Caco-2 (cell line): Measurements from ENCODE around the gene HLA-DOB. TPM values are rescaled to one million over a fixed set of nuclear protein-coding genes. Genes with fewer than 3 reads are reported as not detected.

Experiments
- BruUV-seq: library from RNA; stranded (reverse); fragments of 400-500 nt; replicated peaks from 2 replicates; lab custom pipeline; 2021; lab: Mats Ljungman, UMichigan
- CTCF ChIA-PET: fragments of 300-600 bp; sonication (Branson Sonifier 250); formaldehyde crosslinking; loops from one replicate; lab custom pipeline; 2022; ENCODE audit warnings: antibody characterized with exemption; lab: Charles Lee
- POLR2A ChIA-PET: fragments of 300-600 bp; sonication (Branson Sonifier 250); formaldehyde crosslinking; loops from one replicate; lab custom pipeline; 2022; ENCODE audit warnings: antibody characterized with exemption; lab: Charles Lee
- DNase-seq, 2 experiments: peaks; one replicate each; pipeline versions ENCODE4 v3.0.0 to v3.0.0-alpha.2; 2020 to 2022
- H3K27me3 ChIP-seq: replicated peaks from 2 replicates; pipeline ENCODE4 v1.6.0; 2011; ENCODE audit warnings: low read length; ENCODE audit not compliant: control insufficient read depth, insufficient read depth
- H3K36me3 ChIP-seq: 2 replicates; pipeline ENCODE4 v1.5.1; 2011; ENCODE audit warnings: low read length; ENCODE audit not compliant: control insufficient read depth, insufficient read depth
- H3K4me1 ChIP-seq: fragments of 250-450 bp; sonication (Bioruptor Pico); 2 replicates; pipeline ENCODE4 v1.5.1; 2020; ENCODE audit warnings: mild to moderate bottlenecking
- H3K4me3 ChIP-seq: 2 replicates; pipeline ENCODE4 v1.5.1; 2011; ENCODE audit warnings: low read depth, mild to moderate bottlenecking, control low read depth, low read length
- H3K9me3 ChIP-seq: fragments of 250-450 bp; sonication (Bioruptor Pico); 2 replicates; pipeline ENCODE4 v1.5.1; 2020; ENCODE audit warnings: mild to moderate bottlenecking, moderate library complexity
- H3K27ac Mint-ChIP-seq: one replicate; pipeline ENCODE4 v1.8.0; 2022; ENCODE audit warnings: mixed read lengths; ENCODE audit not compliant: unreplicated experiment
- H3K27me3 Mint-ChIP-seq: one replicate; pipeline ENCODE4 v1.8.0; 2022; ENCODE audit warnings: mixed read lengths; ENCODE audit not compliant: insufficient read depth, unreplicated experiment
- H3K36me3 Mint-ChIP-seq: one replicate; pipeline ENCODE4 v1.8.0; 2022; ENCODE audit warnings: mild to moderate bottlenecking, mixed read lengths; ENCODE audit not compliant: insufficient read depth, unreplicated experiment
- H3K4me1 Mint-ChIP-seq: one replicate; pipeline ENCODE4 v1.8.0; 2022; ENCODE audit warnings: low read depth, mixed read lengths; ENCODE audit not compliant: unreplicated experiment
- H3K4me3 Mint-ChIP-seq: one replicate; pipeline ENCODE4 v1.8.0; 2022; ENCODE audit warnings: mild to moderate bottlenecking, moderate library complexity, mixed read lengths; ENCODE audit not compliant: unreplicated experiment
- H3K9me3 Mint-ChIP-seq: one replicate; pipeline ENCODE4 v1.8.0; 2022; ENCODE audit warnings: mixed read lengths; ENCODE audit not compliant: unreplicated experiment
- intact Hi-C: fragments of 100-400 bp; cut with micrococcal nuclease; formaldehyde crosslinking; loops from one replicate; pipeline ENCODE4 v1.10.0; 2022; ENCODE audit not compliant: unreplicated experiment
- total RNA-seq: library from RNA; stranded (reverse); gene quantifications from 2 replicates; pipeline ENCODE4 v1.2.3, GENCODE V29; 2022
- TF ChIP-seq, protein P1 (sequence below), 2 experiments: fragments of 200-600 bp in 1 of 2; IDR thresholded peaks; 1 replicate in 1 of 2; 2 replicates in 1 of 2; pipeline versions ENCODE4 v1.5.1 to v1.8.0; 2011 to 2022; ENCODE audit warnings: antibody characterized with exemption in 1 of 2, control low read depth in 1 of 2, inconsistent platforms in 1 of 2, low read depth in 1 of 2, low read length in 1 of 2, mild to moderate bottlenecking in 1 of 2, moderate library complexity in 1 of 2; ENCODE audit not compliant: insufficient read depth in 1 of 2, severe bottlenecking in 1 of 2, unreplicated experiment in 1 of 2

Gene HLA-DOB
- total RNA-seq, 1 experiment from 2014 or later, result 0.61 TPM

DNA sequence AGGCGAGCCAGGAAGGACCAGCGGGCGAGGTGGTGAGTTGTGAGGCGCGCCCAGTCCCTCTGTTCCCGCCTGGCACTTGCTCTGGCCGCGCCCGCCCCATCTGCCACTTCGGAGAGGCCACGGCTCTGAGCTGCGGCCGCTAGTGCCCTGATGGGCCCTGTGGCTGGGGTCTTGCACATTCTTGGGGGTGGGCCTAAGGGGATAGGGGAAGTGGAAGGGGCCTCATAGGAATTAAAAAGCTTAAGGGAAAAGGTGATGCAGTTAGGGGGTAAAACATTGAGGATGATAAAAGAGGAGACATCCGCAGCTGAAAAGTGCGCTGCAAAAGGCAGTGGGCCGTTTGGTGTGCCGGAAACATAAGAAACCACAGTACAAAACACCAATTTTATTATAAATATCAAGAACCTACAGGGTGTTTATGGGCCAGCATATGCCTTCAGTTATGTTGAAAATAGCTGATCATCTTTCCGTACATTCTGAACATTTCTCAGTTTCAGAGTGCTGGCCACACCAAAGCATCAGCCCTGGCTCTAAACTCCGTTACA is 28.1 kb upstream of the HLA-DOB start:
- no peak for DNase-seq
- Histone ChIP-seq H3K4me3 (peak overlapping the region; percentile 12), H3K36me3 (no peaks in the 10 kb centered on the region), H3K4me1 (no peaks in the 10 kb centered on the region; the same call in 1 of the 2 replicates), H3K9me3 (no peaks in the 10 kb centered on the region), H3K27me3 (no peaks in the 10 kb centered on the region; the same call in 1 of the 2 replicates)
- peak overlapping the region; percentile 72 for H3K4me3 Mint-ChIP-seq
- intact Hi-C loops, result loop anchor here (1.0 kb wide), 1 partner anchor 9 kb away; the partner anchor contains the start of gene PSMB9
- H3K4me1 Mint-ChIP-seq, result peaks cover 5% of the 10 kb centered on the region
- H3K27me3 Mint-ChIP-seq, result peaks cover 8% of the 10 kb centered on the region
- H3K27ac Mint-ChIP-seq, result peak overlapping the region; percentile 37
- TF ChIP-seq, protein P1, sequence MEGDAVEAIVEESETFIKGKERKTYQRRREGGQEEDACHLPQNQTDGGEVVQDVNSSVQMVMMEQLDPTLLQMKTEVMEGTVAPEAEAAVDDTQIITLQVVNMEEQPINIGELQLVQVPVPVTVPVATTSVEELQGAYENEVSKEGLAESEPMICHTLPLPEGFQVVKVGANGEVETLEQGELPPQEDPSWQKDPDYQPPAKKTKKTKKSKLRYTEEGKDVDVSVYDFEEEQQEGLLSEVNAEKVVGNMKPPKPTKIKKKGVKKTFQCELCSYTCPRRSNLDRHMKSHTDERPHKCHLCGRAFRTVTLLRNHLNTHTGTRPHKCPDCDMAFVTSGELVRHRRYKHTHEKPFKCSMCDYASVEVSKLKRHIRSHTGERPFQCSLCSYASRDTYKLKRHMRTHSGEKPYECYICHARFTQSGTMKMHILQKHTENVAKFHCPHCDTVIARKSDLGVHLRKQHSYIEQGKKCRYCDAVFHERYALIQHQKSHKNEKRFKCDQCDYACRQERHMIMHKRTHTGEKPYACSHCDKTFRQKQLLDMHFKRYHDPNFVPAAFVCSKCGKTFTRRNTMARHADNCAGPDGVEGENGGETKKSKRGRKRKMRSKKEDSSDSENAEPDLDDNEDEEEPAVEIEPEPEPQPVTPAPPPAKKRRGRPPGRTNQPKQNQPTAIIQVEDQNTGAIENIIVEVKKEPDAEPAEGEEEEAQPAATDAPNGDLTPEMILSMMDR (IDR thresholded peaks at IDR 0.05; ENCODE audit: insufficient read depth in 1 of 2, low read depth in 1 of 2, low read length in 1 of 2, severe bottlenecking in 1 of 2, unreplicated experiment in 1 of 2), result no peak
- POLR2A ChIA-PET, result interaction anchor here (0.7 kb wide), 1 partner anchor 127 kb away, joined by 4 read pairs; no protein-coding TSS in a partner anchor
- BruUV-seq, result no TSS peak
- CTCF ChIA-PET, result interaction anchor here (1.6 to 1.7 kb wide), 2 partner anchors 9 to 23 kb away, joined by 10 to 14 read pairs; partner anchors contain the start of genes PSMB9 and TAP1
- H3K36me3 Mint-ChIP-seq, result peaks cover 11% of the 10 kb centered on the region
- H3K9me3 Mint-ChIP-seq, result no peaks in the 10 kb centered on the region

DNA sequence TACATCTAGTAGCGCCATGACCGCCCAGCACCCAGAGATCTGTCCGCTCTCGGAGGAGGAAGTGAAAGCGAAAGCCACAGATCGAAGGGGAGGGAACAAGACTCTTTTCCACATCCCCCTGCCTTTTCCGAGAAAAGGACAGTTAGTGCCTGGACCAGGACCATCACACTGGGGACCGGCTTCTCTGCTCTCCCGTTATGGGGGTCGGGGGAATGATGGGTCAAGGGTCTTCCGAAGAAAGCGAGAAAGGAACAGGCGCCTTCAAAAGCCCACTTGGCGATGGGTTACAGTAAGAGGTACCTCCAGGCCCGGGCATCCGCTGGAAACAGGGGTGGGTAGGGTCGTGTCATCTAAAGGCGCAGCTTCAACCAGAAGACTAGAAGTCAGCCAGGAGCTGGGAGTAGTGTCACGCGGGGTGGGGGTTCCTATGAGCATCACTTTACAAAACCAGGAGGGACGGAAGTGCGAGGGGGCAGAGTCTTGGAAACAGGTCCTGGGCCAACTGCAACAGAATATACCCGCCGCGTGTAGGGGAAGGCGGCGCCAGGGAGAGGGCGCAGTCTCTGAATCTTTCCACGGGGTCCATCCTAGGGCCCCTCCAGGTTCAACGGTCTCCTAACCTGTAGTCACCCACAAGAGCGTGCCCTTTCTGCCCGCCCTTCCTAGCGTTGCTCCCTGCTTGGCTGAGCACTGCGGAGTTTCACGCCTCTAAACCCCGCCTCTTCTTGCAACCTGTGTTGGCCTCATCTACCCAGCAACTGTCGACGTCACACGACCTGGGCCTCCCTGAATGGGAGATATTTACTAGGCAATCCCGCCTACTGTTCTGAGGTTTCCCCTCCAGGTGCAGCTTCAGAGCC is 27.4 kb upstream of the HLA-DOB start, which contains the start of gene PSMB8:
PSMB8 (minus strand) TSS at position 69 of the 860 bp plus-strand sequence; CDS start at position 18, 51 bp downstream.
- Mint-ChIP-seq H3K36me3 (peaks cover 11% of the 10 kb centered on the region), H3K27ac (peak within 1 kb of the TSS; percentile 37), H3K4me3 (peak within 1 kb of the TSS; percentile 72), H3K9me3 (no peaks in the 10 kb centered on the region), H3K27me3 (peaks cover 8% of the 10 kb centered on the region), H3K4me1 (peaks cover 5% of the 10 kb centered on the region)
- ChIA-PET CTCF (interaction anchor here (1.6 to 1.7 kb wide), 2 partner anchors 10 to 24 kb away, joined by 10 to 14 read pairs; partner anchors contain the start of genes PSMB9 and TAP1), POLR2A (interaction anchor here (0.7 kb wide), 1 partner anchor 127 kb away, joined by 4 read pairs; no protein-coding TSS in a partner anchor)
- intact Hi-C loops, result loop anchor here (1.0 kb wide), 1 partner anchor 10 kb away; the partner anchor contains the start of gene PSMB9
- peak; percentile 89 to 94 for DNase-seq
- no TSS peak for BruUV-seq
- no peaks in the 10 kb centered on the region for H3K36me3 ChIP-seq
- TF ChIP-seq, protein P1 (IDR thresholded peaks at IDR 0.05; ENCODE audit: insufficient read depth in 1 of 2, low read depth in 1 of 2, low read length in 1 of 2, severe bottlenecking in 1 of 2, unreplicated experiment in 1 of 2), result peak in 1 of 2 experiments; percentile 14
- H3K4me1 ChIP-seq, result no peaks in the 10 kb centered on the region; the same call in 1 of the 2 replicates
- H3K4me3 ChIP-seq, result peak within 1 kb of the TSS; percentile 47
- no peaks in the 10 kb centered on the region for H3K9me3 ChIP-seq
- no peaks in the 10 kb centered on the region; the same call in 1 of the 2 replicates for H3K27me3 ChIP-seq
